ENCODE results near the gene FHAD1.
"Not testable (repeated sequence)": the region's sequence is repeated elsewhere in the genome, so short reads cannot be mapped to it uniquely, and the experiment has no call there.

The FHAD1 gene

GRCh38 chr1:15371610-15372545 is 124.9 kb downstream of the FHAD1 start:
- H3K4me1 ChIP-seq (ENCODE audit: control insufficient read depth, insufficient read depth, low read length): peaks cover 17% of the 10 kb centered on the region
- no peak overlapping the region for H3K9ac ChIP-seq (ENCODE audit: low read length)
- H3K27me3 ChIP-seq (ENCODE audit: control insufficient read depth, insufficient read depth, low read length): no peaks in the 10 kb centered on the region
- H3K36me3 ChIP-seq (ENCODE audit: control insufficient read depth, insufficient read depth, low read length): no peaks in the 10 kb centered on the region
- no peak overlapping the region for H3K4me3 ChIP-seq (ENCODE audit: low read length)
- H3K27ac ChIP-seq (ENCODE audit: low read depth, low read length): peak overlapping the region; percentile 41

- Histone ChIP-seq H3K36me3 (ENCODE audit: control insufficient read depth, insufficient read depth, low read length) (no peaks in the 10 kb centered on the region), H3K4me3 (ENCODE audit: low read length) (no peak overlapping the region), H3K27ac (ENCODE audit: low read depth, low read length) (no peak overlapping the region), H3K4me1 (ENCODE audit: control insufficient read depth, insufficient read depth, low read length) (no peaks in the 10 kb centered on the region), H3K9ac (ENCODE audit: low read length) (no peak overlapping the region), H3K27me3 (ENCODE audit: control insufficient read depth, insufficient read depth, low read length) (no peaks in the 10 kb centered on the region)
Measured at GRCh38 chr1:15378729-15379128, 131.7 kb downstream of the FHAD1 start.

GRCh38 chr1:15379151-15379550 is 132.1 kb downstream of the FHAD1 start:
- H3K27ac ChIP-seq (ENCODE audit: low read depth, low read length); H3K4me3 ChIP-seq (ENCODE audit: low read length); H3K4me1 ChIP-seq (ENCODE audit: control insufficient read depth, insufficient read depth, low read length); H3K36me3 ChIP-seq (ENCODE audit: control insufficient read depth, insufficient read depth, low read length); H3K9ac ChIP-seq (ENCODE audit: low read length); H3K27me3 ChIP-seq (ENCODE audit: control insufficient read depth, insufficient read depth, low read length): not testable (repeated sequence)

GRCh38 chr1:15380601-15381508 is 133.8 kb downstream of the FHAD1 start:
- Histone ChIP-seq H3K4me3 (ENCODE audit: low read length) (no peak overlapping the region), H3K27ac (ENCODE audit: low read depth, low read length) (no peak overlapping the region), H3K4me1 (ENCODE audit: control insufficient read depth, insufficient read depth, low read length) (no peaks in the 10 kb centered on the region), H3K27me3 (ENCODE audit: control insufficient read depth, insufficient read depth, low read length) (no peaks in the 10 kb centered on the region), H3K36me3 (ENCODE audit: control insufficient read depth, insufficient read depth, low read length) (no peaks in the 10 kb centered on the region), H3K9ac (ENCODE audit: low read length) (no peak overlapping the region)

GRCh38 chr1:15381805-15382204 is 134.8 kb downstream of the FHAD1 start:
- H3K4me3 ChIP-seq (ENCODE audit: low read length): no peak overlapping the region
- H3K27ac ChIP-seq (ENCODE audit: low read depth, low read length): no peak overlapping the region
- no peaks in the 10 kb centered on the region for H3K36me3 ChIP-seq (ENCODE audit: control insufficient read depth, insufficient read depth, low read length)
- no peak overlapping the region for H3K9ac ChIP-seq (ENCODE audit: low read length)
- no peaks in the 10 kb centered on the region for H3K4me1 ChIP-seq (ENCODE audit: control insufficient read depth, insufficient read depth, low read length)
- no peaks in the 10 kb centered on the region for H3K27me3 ChIP-seq (ENCODE audit: control insufficient read depth, insufficient read depth, low read length)

- Histone ChIP-seq H3K27ac (ENCODE audit: low read depth, low read length) (no peak overlapping the region), H3K4me3 (ENCODE audit: low read length) (no peak overlapping the region), H3K4me1 (ENCODE audit: control insufficient read depth, insufficient read depth, low read length) (no peaks in the 10 kb centered on the region), H3K36me3 (ENCODE audit: control insufficient read depth, insufficient read depth, low read length) (no peaks in the 10 kb centered on the region), H3K27me3 (ENCODE audit: control insufficient read depth, insufficient read depth, low read length) (no peaks in the 10 kb centered on the region), H3K9ac (ENCODE audit: low read length) (no peak overlapping the region)
Measured at GRCh38 chr1:15382601-15383518, 135.8 kb downstream of the FHAD1 start.

GRCh38 chr1:15383810-15384209 is 136.8 kb downstream of the FHAD1 start:
- no peak overlapping the region for H3K9ac ChIP-seq (ENCODE audit: low read length)
- no peaks in the 10 kb centered on the region for H3K27me3 ChIP-seq (ENCODE audit: control insufficient read depth, insufficient read depth, low read length)
- no peaks in the 10 kb centered on the region for H3K36me3 ChIP-seq (ENCODE audit: control insufficient read depth, insufficient read depth, low read length)
- H3K27ac ChIP-seq (ENCODE audit: low read depth, low read length): no peak overlapping the region
- no peaks in the 10 kb centered on the region for H3K4me1 ChIP-seq (ENCODE audit: control insufficient read depth, insufficient read depth, low read length)
- H3K4me3 ChIP-seq (ENCODE audit: low read length): no peak overlapping the region

GRCh38 chr1:15384301-15384901 is 137.4 kb downstream of the FHAD1 start:
- H3K36me3 ChIP-seq (ENCODE audit: control insufficient read depth, insufficient read depth, low read length): no peaks in the 10 kb centered on the region
- peak overlapping the region; percentile 28 for H3K4me3 ChIP-seq (ENCODE audit: low read length)
- no peak overlapping the region for H3K27ac ChIP-seq (ENCODE audit: low read depth, low read length)
- no peaks in the 10 kb centered on the region for H3K4me1 ChIP-seq (ENCODE audit: control insufficient read depth, insufficient read depth, low read length)
- no peak overlapping the region for H3K9ac ChIP-seq (ENCODE audit: low read length)
- H3K27me3 ChIP-seq (ENCODE audit: control insufficient read depth, insufficient read depth, low read length): no peaks in the 10 kb centered on the region

- H3K27ac ChIP-seq (ENCODE audit: low read depth, low read length): no peak overlapping the region
- no peaks in the 10 kb centered on the region for H3K27me3 ChIP-seq (ENCODE audit: control insufficient read depth, insufficient read depth, low read length)
Measured at GRCh38 chr1:15385420-15385819, 138.4 kb downstream of the FHAD1 start.

GRCh38 chr1:15386164-15386749 is 139.2 kb downstream of the FHAD1 start:
- Histone ChIP-seq H3K27ac (ENCODE audit: low read depth, low read length) (no peak overlapping the region), H3K36me3 (ENCODE audit: control insufficient read depth, insufficient read depth, low read length) (no peaks in the 10 kb centered on the region), H3K27me3 (ENCODE audit: control insufficient read depth, insufficient read depth, low read length) (no peaks in the 10 kb centered on the region), H3K4me3 (ENCODE audit: low read length) (peak overlapping the region; percentile 9), H3K4me1 (ENCODE audit: control insufficient read depth, insufficient read depth, low read length) (no peaks in the 10 kb centered on the region), H3K9ac (ENCODE audit: low read length) (no peak overlapping the region)

More at GRCh38 chr1:15385420-15385819, 138.4 kb downstream of the FHAD1 start:
- Histone ChIP-seq H3K9ac (ENCODE audit: low read length) (no peak overlapping the region), H3K36me3 (ENCODE audit: control insufficient read depth, insufficient read depth, low read length) (no peaks in the 10 kb centered on the region), H3K4me1 (ENCODE audit: control insufficient read depth, insufficient read depth, low read length) (no peaks in the 10 kb centered on the region), H3K4me3 (ENCODE audit: low read length) (no peak overlapping the region)

- Histone ChIP-seq H3K9ac (ENCODE audit: low read length) (no peak overlapping the region), H3K4me3 (ENCODE audit: low read length) (no peak overlapping the region), H3K36me3 (ENCODE audit: control insufficient read depth, insufficient read depth, low read length) (no peaks in the 10 kb centered on the region), H3K27ac (ENCODE audit: low read depth, low read length) (no peak overlapping the region), H3K4me1 (ENCODE audit: control insufficient read depth, insufficient read depth, low read length) (no peaks in the 10 kb centered on the region), H3K27me3 (ENCODE audit: control insufficient read depth, insufficient read depth, low read length) (no peaks in the 10 kb centered on the region)
Measured at GRCh38 chr1:15388201-15388880, 141.3 kb downstream of the FHAD1 start.

All from rectal smooth muscle tissue (tissue), 1 donor.